Measurements from ENCODE around the gene CRACR2A.

DNA sequence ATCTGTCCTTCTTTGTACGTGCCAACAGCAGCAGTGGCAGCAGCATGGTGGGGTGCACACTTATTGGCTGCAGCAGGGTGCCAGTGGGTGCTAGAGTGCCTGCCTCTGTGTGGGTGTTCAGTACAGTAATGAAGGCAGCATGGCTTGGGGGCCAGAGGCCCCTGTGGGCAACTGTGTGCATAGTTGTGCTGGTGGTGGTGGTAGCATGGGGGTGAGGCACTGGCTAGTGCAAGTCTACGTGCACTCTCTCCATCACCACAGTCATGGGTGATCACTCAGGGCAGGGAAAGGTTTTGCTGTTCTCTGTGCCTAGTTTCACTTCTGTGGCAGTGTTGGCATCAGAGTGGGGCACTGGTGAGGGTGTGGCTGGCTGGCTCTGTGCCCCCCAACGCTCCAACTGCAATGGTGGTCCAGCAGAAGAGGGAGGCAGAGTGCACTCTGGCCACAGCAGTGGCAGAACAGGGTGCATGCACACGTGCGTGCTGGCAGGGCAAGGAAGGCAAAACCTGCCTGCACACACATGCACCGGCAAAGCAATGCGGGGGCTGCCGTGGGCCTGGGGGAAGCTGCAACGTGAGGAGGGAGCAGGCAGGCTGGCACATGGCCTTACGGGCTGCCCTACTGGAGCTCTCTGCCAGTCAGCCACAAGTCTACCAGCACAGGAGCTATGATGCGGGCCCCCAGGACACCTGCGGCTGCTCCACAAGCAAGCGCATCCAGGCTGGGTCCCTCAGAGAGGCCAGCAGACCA lies 60.1 kb downstream of the CRACR2A start:
- TF ChIP-seq, protein P1, sequence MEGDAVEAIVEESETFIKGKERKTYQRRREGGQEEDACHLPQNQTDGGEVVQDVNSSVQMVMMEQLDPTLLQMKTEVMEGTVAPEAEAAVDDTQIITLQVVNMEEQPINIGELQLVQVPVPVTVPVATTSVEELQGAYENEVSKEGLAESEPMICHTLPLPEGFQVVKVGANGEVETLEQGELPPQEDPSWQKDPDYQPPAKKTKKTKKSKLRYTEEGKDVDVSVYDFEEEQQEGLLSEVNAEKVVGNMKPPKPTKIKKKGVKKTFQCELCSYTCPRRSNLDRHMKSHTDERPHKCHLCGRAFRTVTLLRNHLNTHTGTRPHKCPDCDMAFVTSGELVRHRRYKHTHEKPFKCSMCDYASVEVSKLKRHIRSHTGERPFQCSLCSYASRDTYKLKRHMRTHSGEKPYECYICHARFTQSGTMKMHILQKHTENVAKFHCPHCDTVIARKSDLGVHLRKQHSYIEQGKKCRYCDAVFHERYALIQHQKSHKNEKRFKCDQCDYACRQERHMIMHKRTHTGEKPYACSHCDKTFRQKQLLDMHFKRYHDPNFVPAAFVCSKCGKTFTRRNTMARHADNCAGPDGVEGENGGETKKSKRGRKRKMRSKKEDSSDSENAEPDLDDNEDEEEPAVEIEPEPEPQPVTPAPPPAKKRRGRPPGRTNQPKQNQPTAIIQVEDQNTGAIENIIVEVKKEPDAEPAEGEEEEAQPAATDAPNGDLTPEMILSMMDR (IDR thresholded peaks at IDR 0.05): no peak
- TF ChIP-seq POLR2A (IDR thresholded peaks at IDR 0.05): no peak
